ENCODE data around the gene AASS. TPM values are rescaled to one million over a fixed set of nuclear protein-coding genes. Genes with fewer than 3 reads are reported as not detected.

The AASS gene
- total and polyA plus RNA-seq, 4 donors: 10.8 to 95.4 (median 24.3) TPM

GRCh38 chr7:122123746-122124145 lies 20.3 kb downstream of the AASS start:
- peaks cover 0 to 21% (median 13%) of the 10 kb centered on the region in 4 donors for H3K36me3 ChIP-seq (ENCODE audit: control insufficient read depth in 4 of 4, insufficient read depth in 3 of 4, low read depth in 1 of 4, low read length in 3 of 4)
- no peaks in the 10 kb centered on the region for H3K27me3 ChIP-seq (ENCODE audit: control insufficient read depth in 4 of 4, insufficient read depth in 4 of 4, low read length in 3 of 4)
- H3K4me3 ChIP-seq (ENCODE audit: low read depth in 1 of 3, low read length in 3 of 3): no peak overlapping the region
- H3K4me1 ChIP-seq (ENCODE audit: control insufficient read depth in 4 of 4, insufficient read depth in 4 of 4, low read length in 3 of 4): no peaks in the 10 kb centered on the region
- no peak overlapping the region for H3K27ac ChIP-seq (ENCODE audit: low read depth in 1 of 2, low read length in 2 of 2)
- no peak overlapping the region for H3K9ac ChIP-seq (ENCODE audit: low read depth in 1 of 2, low read length in 2 of 2)
- TF ChIP-seq FOXA1 (IDR thresholded peaks at IDR 0.05): no peak
- TF ChIP-seq REST (IDR thresholded peaks at IDR 0.05): no peak
- TF ChIP-seq YY1 (IDR thresholded peaks at IDR 0.05): no peak
- no peak for TF ChIP-seq GABPA (IDR thresholded peaks at IDR 0.05 in 1 of 2, conservative IDR thresholded peaks at IDR 0.05 in 1 of 2)
- no peak for TF ChIP-seq HNF4A (conservative IDR thresholded peaks at IDR 0.05)
- TF ChIP-seq RXRA (IDR thresholded peaks at IDR 0.05): no peak
- no peak for TF ChIP-seq MAX (IDR thresholded peaks at IDR 0.05)
- no peak for TF ChIP-seq EGR1 (IDR thresholded peaks at IDR 0.05; ENCODE audit: low read depth in 2 of 2)
- no peak for TF ChIP-seq JUND (IDR thresholded peaks at IDR 0.05)
- TF ChIP-seq FOXA2 (IDR thresholded peaks at IDR 0.05): no peak
- no peak for TF ChIP-seq HNF4G (IDR thresholded peaks at IDR 0.05)
- TF ChIP-seq, protein P1, sequence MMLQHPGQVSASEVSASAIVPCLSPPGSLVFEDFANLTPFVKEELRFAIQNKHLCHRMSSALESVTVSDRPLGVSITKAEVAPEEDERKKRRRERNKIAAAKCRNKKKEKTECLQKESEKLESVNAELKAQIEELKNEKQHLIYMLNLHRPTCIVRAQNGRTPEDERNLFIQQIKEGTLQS (IDR thresholded peaks at IDR 0.05): no peak
- TF ChIP-seq, protein P2, sequence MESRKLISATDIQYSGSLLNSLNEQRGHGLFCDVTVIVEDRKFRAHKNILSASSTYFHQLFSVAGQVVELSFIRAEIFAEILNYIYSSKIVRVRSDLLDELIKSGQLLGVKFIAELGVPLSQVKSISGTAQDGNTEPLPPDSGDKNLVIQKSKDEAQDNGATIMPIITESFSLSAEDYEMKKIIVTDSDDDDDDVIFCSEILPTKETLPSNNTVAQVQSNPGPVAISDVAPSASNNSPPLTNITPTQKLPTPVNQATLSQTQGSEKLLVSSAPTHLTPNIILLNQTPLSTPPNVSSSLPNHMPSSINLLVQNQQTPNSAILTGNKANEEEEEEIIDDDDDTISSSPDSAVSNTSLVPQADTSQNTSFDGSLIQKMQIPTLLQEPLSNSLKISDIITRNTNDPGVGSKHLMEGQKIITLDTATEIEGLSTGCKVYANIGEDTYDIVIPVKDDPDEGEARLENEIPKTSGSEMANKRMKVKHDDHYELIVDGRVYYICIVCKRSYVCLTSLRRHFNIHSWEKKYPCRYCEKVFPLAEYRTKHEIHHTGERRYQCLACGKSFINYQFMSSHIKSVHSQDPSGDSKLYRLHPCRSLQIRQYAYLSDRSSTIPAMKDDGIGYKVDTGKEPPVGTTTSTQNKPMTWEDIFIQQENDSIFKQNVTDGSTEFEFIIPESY (IDR thresholded peaks at IDR 0.05): no peak
- no peak for TF ChIP-seq TAF1 (conservative IDR thresholded peaks at IDR 0.05)
- no peak for TF ChIP-seq NR2F2 (IDR thresholded peaks at IDR 0.05)
- no peak for TF ChIP-seq CTCF (IDR thresholded peaks at IDR 0.05; ENCODE audit: low read depth, low read length, missing input control)
- TF ChIP-seq SP1 (IDR thresholded peaks at IDR 0.05): no peak
- no peak for TF ChIP-seq RAD21 (IDR thresholded peaks at IDR 0.05)
- no peaks in the 10 kb centered on the region for H3K9me3 ChIP-seq (ENCODE audit: control insufficient read depth in 4 of 4, low read length in 3 of 4)
- no peak for DNase-seq (ENCODE audit: low spot score)

Data from liver (tissue), 9 donors.